CD4-positive, alpha-beta T cell treated with Interferon gamma for 1 hour (primary cell): Measurements from ENCODE around the gene GPRC5B.

Experiments
- DNase-seq: peaks from one replicate; pipeline ENCODE4 v3.0.0-alpha.2; 2020

The GPRC5B gene

DNA sequence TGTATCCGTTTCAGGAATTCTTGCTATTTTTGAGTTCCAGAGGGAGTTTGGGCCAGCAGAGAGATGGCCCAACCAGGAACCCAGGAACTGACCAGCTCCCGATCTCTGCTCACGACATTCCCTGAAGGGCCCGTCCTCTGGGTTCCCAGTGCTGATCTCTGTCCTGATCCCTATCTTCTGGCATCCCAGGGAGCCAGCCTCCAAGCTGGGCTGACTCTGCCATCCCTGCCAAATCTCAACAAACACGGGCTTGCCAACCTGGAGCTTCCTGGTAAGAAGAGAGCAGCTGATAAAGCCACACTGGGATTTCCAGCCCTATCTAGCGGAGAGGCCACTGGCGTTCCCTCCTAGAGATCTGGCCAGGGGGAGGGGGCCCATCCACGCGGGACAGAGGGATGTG is 16.2 kb downstream of the GPRC5B start:
- DNase-seq, result no peak

DNA sequence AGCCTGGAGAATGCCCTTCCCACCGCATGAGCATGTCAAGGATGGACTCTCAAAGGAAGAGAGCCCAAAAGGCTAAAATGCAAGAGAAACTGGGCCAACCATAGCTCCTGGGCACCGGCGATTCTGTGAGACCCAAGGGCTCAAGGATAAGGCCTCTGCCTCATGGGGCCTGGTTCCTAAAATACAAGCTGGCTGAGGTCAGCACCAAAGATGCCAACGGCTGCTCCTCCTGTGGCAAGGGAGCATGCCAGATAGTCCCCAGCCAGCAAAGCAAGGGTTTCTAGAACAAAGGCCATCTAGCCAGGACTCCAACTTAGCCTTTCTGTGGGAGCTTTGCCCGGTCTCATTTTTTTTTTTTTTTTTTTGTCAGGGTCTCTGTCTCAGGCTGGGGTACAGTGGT is 20.1 kb downstream of the GPRC5B start:
- no peak for DNase-seq

DNA sequence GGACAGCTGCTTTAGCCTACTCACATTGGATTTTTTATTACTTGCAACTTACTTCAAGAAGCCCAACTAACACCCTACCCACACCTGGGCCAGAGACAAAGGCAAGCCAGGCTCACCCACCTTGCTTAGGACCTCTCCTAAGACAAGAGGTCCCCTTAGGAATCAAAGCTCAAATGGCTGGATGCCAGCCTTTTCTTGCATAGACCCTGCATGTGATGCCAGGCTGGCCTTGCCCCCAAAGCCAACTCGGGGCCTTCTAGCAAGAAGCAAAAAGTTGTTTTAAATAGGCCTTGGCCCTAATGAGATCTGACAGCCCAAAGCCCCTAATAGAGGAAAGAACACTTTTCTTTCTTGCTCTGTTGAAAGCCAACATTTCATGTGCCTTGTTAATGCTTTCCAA is 20.7 kb downstream of the GPRC5B start:
- no peak for DNase-seq

DNA sequence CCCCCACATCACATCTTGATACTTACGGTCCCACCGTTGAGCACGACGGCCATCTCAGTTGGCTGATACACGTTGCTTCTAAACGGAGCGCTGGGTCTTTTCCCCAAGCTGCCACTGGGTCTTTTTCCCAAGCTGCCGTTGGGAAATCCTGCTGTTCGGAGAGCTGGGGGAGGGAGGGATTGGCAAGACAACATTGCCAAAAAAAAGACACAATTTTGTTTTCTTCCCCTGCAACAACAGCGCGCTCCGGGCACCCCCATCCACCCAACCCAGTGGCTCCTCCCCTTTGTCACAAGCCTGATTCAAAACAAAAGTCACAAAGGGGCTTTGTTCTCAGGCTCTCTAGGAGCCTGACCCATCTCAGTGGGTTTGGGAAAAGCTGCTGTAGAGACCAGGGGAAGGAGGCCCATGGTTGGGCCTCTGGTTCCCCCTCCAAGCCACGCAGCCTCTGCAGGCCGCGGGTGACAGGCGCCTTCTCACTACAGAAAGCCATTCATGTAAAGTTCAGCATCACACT is 22.8 kb downstream of the GPRC5B start:
- DNase-seq, result no peak

DNA sequence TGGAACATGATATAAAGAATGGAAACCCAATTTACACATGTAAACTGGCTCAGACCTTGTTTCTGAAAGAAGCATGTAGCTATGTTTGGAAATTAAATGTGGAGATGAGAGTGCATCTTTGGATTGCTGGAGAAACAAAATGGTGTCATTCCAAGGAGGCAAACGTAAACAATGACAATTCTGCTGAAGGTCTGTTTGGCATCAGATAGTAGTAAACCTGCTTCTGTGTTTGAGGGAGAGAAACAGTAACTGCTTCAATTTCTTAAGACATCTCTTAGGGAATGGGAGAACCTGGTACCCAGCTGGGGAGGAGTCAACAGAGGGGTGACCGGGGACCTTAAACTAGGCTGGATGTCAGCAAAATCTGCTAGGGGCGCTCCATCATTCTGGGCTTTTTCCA is 23.5 kb downstream of the GPRC5B start:
- no peak for DNase-seq

DNA sequence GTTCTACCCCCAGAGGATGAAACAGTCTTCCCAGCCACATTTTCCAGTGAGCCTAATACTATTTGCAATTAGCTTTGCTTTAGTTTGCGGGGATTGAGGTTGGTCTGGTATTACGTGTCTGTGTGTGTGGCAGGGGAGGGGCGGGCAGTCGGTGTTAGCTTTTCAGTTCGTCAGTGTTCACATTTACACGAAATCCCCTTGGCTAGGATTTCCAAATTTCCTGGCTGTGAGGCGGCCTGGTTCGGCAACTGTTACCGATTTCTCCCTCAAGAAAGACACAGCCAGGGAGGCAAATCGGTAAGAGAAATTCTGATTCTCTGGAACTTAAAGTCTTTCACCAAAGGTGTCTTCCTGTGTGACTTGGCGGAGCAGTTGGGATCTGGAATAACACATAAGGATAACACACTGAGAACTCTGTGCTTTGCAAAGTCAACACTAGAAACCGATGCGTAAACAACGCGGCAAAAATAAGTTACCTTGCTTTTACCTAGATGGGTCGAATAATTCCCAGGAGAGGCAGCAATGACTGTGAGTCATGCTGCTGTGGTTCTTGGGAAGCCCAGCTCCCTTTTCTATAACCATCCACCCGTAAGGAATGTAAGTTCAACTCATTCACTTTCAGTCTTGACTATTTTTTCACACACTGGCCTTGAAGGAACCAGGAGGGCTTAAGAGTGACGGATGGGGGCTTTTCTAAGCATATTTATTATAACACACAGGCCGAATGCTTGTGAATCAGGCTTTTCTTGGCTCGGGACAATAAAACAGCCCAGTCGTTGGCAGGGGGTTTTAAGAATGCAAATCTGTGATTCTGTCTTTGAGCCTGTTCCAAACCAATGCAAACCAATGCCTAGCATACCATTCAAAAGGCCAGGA is 24.2 kb downstream of the GPRC5B start:
- no peak for DNase-seq

DNA sequence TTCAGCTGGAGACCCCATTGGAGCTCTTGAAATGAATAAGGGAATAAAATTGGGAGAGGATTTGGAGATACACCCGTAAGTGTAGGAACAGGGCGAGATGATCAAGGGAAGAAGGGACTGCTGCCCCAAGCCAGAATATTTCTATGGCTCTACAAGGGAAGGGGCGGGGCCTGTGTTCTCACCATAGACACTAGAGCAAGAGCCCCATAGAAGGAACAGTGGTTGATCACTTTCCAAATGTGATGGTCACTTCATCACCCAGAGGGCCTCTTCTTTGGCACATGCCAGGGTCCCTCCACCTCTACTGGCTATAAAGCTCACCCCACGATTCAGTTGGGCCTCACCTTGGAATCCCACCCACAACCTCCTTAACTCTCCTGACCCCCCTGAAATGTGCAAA is 25.0 kb downstream of the GPRC5B start:
- DNase-seq, result no peak

DNA sequence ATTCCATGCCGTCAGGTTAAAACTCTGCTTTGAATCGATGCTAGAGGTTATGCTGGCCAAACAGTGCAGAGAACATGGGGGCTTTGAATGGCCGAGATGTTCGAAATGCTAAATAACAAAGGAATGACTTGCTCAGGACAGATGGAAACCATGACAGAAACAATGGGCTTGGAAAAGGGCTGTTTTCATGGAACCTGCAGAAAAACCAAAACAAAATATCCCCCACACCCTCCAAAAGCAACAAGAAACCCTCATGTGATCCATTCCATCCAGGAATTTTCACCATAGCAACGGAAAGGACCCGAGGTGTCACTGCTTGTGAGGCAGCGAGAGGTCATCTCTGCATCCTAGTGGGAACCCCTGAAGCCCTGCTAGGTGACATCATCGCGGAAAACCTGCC is 25.5 kb downstream of the GPRC5B start:
- DNase-seq, result no peak

DNA sequence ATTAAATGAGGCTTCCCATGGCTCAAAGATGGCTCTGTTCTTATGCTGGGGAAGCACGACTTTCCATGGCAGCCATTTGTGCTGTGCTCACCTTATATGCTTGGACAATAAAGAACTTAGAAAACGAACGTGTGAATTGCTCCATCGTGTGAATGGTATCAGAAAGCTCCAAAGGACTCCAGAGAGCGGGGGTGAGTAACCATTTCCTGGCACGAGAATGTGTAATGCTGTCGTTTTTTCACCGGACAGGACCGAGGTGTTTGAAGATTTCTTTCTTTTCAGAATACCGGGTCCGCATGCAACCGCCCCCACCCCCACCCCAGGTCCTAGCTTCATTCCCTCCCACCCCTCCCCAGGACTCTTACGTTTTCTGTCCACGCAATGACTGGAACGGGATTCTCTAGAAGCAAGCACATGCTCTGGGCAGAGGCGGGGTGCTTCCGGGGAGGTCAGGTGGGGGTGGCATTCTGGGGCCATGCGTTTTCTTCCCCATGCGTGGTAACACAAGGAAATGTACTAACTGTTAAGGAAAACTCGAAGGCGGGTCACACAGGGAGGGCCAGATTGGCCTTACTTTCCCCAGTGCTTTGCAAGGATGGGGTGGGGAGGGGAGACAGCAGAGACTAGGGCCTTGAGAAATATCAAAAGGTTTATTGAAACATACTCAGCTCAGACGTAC is 26.2 kb downstream of the GPRC5B start:
- DNase-seq, result no peak

DNA sequence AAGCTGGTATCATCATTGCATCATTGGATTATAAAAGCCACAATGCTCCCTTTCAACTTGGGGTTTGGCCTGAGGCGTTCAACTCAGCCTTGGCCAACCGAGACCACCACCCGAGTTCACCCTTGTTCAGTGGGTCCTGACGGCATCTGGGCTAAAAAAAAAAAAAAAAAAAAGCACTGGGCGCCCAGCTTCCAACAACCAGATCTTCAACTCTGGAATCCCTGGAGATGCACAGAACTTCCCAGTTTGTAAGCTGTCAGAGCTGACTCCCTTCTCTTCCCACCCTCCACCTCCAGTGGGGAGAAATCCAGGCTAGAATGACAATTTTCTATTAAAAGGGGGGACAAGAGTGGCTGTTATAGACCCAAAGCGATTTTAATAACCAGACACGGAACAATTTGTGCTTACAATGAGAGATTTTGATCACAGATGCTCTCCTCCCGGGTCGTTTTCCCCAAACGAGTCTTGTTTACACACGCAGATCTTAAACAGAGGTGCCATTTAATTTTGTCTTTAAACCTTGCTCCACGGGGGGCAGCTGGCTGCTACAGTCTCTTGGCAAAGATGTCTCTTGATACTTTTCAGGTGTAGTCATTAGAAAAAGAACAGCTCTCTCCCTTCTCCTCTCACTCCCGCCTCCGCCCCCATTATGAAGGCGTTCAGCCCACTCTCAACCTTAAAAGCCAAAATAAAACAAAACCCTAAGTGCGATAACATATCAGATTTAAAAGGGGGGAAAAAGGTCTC is 26.9 kb downstream of the GPRC5B start:
- no peak for DNase-seq

DNA sequence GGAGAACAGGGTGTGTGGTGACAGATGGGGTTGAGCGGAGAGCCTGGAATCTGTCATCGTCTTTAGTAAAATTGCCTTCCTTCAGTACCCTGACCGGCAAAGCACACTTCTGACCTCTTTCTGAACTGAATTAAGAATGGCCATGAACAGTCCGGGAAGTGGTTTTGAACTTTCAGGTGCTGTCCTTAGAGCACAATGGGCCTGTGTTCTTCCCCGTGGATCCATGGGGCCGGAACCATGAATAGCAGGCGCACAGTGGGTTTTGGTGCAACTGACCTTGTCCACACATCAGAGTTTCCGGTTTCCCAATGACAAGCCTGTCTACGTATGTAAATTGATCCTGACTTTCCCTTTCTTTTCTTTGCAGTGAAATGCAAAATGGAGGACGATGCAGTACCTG is 28.5 kb downstream of the GPRC5B start:
- DNase-seq, result no peak

DNA sequence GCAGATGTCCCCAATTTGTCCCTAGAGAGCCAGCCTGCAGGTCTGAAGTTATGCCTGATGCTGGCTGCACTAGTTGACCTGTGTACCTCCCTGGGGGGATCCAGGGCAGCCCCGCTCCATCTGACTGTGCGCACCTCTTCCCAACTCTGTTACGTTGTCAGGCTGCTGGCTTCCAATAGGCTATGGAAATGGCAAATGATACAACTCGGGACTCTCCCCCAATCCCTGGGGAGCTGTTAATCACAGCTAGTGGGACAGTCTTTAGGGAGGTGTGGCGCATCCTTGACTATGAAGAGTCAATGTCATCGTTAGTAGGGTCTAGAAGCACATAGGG is 30.1 kb downstream of the GPRC5B start:
- no peak for DNase-seq

DNA sequence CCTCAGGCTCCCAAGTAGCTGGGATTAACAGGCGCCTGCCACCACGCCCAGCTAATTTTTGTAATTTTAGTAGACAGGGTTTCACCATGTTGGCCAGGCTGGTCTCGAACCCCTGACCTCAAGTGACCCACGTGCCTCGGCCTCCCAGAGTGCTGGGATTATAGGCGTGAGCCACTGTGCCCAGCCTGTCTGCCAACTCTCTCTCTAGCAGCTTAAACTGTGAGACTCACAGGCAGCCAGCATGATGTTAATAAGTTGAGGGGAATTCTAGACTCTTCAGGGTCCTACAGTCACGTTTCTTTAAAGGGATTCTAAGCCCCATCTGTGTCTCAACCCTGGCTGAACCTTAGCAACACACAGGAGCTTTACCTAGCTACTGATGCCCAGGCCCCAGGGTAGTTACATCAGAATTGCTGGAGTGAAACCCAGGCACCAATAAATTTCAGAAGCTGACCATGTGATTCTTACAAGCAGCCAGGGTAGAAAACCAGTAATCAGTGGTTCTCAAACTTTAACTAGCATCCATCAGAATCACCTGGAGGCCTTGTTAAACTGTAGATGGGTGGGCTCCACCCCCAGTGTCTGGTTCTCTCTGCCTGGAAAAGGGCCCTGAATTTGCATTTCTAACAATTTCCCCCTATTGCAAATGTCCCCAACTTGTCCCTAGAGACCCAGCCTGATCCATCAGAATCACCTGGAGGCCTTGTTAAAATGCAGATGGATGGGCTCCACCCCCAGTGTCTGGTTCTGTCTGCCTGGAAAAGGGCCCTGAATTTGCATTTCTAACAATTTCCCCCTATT is 30.7 kb downstream of the GPRC5B start:
- no peak for DNase-seq

DNA sequence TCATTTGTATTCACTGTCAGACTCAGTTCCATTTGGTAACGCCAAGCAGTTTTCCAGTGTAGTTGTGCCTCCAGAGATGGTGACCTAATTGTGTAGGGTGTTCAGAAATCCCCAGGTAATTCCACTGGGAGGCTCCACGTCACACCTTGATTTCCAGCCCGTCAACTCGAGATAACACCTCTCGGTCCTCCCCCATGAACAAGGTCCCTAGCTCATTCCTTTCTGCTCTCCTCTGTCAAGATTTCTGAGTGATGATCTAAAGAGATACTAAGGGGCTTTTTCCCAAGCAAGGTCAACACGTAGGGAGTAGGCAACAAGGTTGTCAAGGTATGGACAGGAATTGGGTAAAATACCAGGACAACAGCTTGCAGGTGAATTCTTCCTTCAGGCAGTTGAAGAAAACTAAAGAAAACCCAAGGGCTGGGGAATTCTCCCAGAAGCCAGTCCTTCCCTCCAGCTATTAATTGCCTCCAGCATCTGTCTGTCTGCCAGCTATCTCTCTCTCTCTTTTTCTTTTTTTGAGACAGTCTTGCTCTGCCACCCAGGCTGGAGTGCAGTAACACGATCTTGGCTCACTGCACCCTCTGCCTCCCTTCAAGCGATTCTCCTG is 31.4 kb downstream of the GPRC5B start:
- no peak for DNase-seq

DNA sequence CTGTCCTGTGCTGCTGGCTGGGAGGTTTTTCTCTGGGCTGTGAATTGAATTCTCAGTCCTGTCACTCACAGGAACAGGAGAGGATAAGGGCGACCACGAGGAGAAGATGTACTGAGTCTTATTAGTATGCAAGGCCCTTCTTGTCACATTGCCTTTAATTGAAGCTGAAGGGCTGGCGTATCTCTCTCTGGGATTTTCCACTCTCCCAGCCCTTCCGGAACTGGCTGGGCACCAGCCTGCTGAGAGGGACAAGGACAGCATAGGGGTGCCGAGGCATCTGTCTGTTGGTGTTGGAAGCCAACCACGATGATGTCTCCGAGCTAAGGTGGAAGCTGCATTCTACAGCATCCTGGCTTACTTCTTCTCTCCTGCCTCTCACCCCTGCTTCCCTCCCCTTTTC is 33.2 kb downstream of the GPRC5B start:
- DNase-seq, result no peak

DNA sequence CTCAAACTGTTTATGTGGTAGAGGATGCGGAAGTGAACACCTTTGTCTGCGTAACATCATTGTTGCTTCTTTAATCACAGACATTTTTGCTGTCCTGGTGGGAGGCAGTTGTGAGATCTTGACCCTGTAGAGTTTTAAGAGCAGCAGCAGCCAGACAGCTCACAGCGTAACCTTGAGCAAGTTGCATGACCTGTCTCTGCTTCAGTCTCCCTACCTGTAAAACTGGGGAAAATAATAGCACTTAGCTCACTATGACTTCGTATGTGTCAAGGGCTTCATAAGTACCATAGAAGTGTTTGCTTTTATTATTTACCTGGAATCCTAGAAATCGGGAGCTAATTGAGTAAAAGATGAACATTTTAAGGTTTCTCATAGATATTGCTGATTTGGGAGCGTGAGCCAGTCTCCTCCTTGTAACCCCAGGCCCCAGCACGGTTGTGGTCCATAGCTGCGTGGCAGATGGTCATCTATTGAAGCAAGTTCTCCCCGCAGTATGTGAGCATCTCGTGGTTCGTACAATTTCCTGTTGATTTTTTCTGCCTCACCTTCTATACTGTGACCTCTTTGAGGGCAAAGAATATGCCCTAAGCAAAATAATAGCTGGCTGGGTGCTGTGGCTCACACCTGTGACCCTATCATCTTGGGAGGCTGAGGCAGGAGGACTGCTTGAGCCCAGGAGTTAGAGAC is 34.4 kb downstream of the GPRC5B start:
- DNase-seq, result no peak

DNA sequence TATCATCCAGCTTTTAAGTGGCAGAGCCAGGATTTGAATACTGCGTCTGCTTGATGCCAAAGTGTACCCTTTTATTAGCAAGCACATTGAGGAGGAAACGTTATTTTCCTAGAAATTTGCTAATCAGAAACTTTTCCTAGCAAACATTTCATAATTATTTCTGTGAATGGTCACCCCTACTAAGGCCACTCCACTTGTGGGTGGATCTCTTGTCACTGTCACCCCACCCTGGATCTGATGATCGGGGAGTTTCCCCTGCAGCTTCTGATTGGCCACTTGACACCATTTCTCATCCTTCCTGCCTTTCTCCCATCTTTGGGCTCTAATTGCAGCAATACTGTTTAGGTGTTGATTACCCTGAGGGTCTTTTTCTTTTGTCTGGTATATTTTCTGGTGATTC is 35.9 kb downstream of the GPRC5B start:
- DNase-seq, result no peak

DNA sequence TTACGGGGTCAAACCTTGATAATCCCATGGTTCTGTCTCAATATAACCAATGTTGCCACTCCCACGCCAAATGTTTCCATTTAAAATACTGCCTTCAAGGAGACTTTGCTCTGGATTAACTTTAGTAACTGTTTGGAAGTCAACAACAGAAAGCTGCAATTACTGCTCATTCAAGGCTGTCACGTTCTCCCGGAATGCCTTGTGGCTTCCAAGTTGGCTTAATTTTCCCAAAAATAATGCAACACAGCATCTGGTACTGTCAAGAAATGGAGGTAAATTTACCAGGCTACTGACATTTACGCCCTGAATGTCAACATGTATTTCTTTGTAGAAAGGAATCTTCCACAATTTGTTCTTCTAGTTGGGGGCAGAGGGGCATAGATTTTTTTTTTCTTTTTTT is 38.2 kb downstream of the GPRC5B start:
- DNase-seq, result no peak

DNA sequence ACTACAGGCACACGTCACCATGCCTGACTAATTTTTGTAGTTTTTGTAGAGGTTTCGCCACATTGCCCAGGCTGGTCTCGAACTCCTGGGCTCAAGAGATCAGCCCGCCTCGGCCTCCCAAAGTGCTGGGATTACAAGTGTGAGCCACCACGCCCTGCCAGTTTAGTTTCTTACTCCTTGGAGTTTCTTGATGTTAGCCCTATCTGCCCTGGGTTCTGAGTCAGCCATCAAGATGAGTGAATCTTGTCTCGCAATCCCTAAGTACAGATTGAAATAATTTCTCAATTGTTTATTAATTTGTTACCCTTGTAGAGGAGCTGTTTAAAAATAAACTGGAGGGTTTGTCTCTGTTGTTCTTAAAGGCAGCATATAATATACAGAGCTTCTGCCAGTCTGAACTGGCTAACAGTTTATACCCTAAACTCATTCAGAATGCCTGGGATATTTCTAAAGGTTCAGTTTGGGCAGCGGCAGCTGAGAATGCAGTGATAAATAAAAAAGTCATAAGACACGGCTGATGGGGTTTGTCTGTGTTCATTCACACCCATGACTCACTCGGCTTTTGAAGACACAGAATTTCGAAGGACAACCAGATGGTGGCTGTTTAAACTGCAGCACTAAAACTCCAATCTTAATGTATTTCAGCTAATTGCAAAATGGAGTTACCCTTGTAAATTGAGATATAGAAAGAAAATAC is 39.6 kb downstream of the GPRC5B start:
- no peak for DNase-seq

DNA sequence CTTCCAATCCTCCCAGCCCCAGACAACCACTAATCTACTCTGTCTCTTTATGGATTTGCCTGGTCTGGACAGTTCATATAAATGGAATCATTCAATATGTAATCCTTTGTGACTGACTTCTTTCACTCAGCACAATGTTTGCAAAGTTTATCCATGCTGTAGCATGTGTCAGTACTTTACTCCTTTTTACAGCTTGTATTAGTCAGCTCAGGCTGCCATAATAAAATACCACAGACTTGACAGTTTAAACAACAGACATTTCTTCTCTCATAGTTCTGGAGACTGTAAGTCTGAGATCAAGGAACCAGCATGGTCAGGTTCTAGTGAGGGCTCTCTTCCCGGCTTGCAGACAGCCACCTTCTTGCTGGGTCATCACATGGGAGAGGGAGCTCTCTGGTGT is 41.3 kb downstream of the GPRC5B start:
- DNase-seq, result no peak
